ENCODE measurements around the gene SCO1.

GRCh38 chr17:10726196-10726595 lies 28.9 kb upstream of the SCO1 start:
- TF ChIP-seq CTCF (IDR thresholded peaks at IDR 0.05) = no peak
- TF ChIP-seq EZH2 (IDR thresholded peaks at IDR 0.05; ENCODE audit: borderline replicate concordance, insufficient read depth, low read depth, low read length, poor library complexity, severe bottlenecking) = no peak

Data from B cell (primary cell).